ENCODE measurements around the gene CTIF.

Gene CTIF

DNA sequence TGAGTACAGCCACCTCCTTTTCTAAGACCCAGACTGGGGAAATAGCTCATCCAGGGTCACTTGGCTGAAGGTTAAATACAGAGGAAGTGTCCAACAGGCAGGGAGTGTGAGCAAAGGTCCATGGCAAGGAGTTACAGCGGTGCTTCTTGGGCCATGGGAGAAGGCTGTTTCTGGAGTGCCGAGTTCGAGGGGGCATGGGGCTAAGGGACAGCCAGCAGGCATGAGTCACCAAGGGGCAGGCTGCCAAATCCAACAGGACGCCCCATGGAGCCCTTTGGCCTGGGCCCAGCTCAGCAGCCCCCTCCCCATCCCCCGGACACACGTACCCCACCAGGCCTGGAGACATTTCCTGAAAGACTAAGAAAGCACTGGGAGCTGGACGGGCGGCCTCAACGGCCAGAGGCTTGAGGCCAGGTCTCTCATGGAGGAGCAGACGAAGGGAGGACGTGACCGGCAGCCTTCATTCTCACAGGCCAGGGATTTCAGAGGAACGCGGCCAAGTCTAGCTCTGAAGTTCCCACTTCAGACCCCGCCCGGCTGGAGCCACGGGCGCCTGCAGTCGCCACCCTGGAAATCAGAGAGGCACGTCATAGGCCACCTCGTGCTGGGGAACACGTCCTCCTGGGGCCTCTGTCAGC, 251.5 kb downstream of the CTIF start:
- no peak for FAIRE-seq
- DNase-seq (ENCODE audit: insufficient read length, low spot score), result no peak
- no peak for TF ChIP-seq POLR2AphosphoS5 (IDR thresholded peaks at IDR 0.05; ENCODE audit: low read depth, low read length)
- no peak for TF ChIP-seq POLR2A (IDR thresholded peaks at IDR 0.05; ENCODE audit: low read depth, low read length)
- TF ChIP-seq PAX5 (IDR thresholded peaks at IDR 0.05; ENCODE audit: insufficient read depth, low read length, severe bottlenecking), result no peak
- no peak for TF ChIP-seq TAF1 (IDR thresholded peaks at IDR 0.05; ENCODE audit: low read depth, low read length)
- no peak for TF ChIP-seq SPI1 (IDR thresholded peaks at IDR 0.05; ENCODE audit: low read depth, low read length)
- TF ChIP-seq POU2F2 (IDR thresholded peaks at IDR 0.05; ENCODE audit: low read depth, low read length), result no peak

GRCh38 chr18:48790869-48791635, 252.2 kb downstream of the CTIF start:
- FAIRE-seq (peak; percentile 20), DNase-seq (ENCODE audit: insufficient read length, low spot score) (no peak)
- TF ChIP-seq SPI1 (IDR thresholded peaks at IDR 0.05; ENCODE audit: low read depth, low read length) (peak; percentile 38), TAF1 (IDR thresholded peaks at IDR 0.05; ENCODE audit: low read depth, low read length) (no peak)

DNA sequence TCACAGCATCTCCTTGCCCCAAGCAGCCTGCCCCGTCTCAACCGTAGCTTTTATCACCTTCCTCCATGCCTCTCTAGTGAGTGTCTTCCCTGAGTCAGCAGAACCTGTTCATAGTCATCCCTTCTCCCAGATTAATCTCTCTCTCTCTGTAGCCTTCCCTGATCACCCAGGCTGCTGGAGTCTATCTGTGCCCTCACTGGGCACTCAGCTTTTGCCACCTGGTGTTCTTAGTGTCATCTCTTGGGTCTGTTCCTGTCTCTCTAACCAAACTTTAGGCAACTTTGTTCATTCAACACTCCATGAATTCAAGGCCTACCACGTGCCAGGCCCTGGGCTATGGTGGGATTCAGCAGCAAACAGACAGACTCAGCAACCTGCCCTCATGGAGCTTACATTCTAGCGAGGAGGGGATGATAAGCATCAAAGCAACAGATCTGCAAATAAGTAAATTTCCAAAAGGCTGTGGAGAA, 252.8 kb downstream of the CTIF start:
- FAIRE-seq, result no peak
- TF ChIP-seq POLR2AphosphoS5 (IDR thresholded peaks at IDR 0.05; ENCODE audit: low read depth, low read length), result no peak
- no peak for TF ChIP-seq POLR2A (IDR thresholded peaks at IDR 0.05; ENCODE audit: low read depth, low read length)
- no peak for TF ChIP-seq SPI1 (IDR thresholded peaks at IDR 0.05; ENCODE audit: low read depth, low read length)
- TF ChIP-seq TAF1 (IDR thresholded peaks at IDR 0.05; ENCODE audit: low read depth, low read length), result no peak
- no peak for TF ChIP-seq POU2F2 (IDR thresholded peaks at IDR 0.05; ENCODE audit: low read depth, low read length)
- no peak for TF ChIP-seq PAX5 (IDR thresholded peaks at IDR 0.05; ENCODE audit: insufficient read depth, low read length, severe bottlenecking)
- DNase-seq (ENCODE audit: insufficient read length, low spot score), result no peak

- FAIRE-seq (no peak), DNase-seq (ENCODE audit: insufficient read length, low spot score) (no peak)
- TF ChIP-seq TAF1 (IDR thresholded peaks at IDR 0.05; ENCODE audit: low read depth, low read length), result no peak
Observed at GRCh38 chr18:48792141-48792540, 253.3 kb downstream of the CTIF start.

- FAIRE-seq, result no peak
- TF ChIP-seq TAF1 (IDR thresholded peaks at IDR 0.05; ENCODE audit: low read depth, low read length) (no peak), SPI1 (IDR thresholded peaks at IDR 0.05; ENCODE audit: low read depth, low read length) (no peak), PAX5 (IDR thresholded peaks at IDR 0.05; ENCODE audit: insufficient read depth, low read length, severe bottlenecking) (no peak), POU2F2 (IDR thresholded peaks at IDR 0.05; ENCODE audit: low read depth, low read length) (no peak), POLR2A (IDR thresholded peaks at IDR 0.05; ENCODE audit: low read depth, low read length) (no peak), POLR2AphosphoS5 (IDR thresholded peaks at IDR 0.05; ENCODE audit: low read depth, low read length) (no peak)
- no peak for DNase-seq (ENCODE audit: insufficient read length, low spot score)
Observed at GRCh38 chr18:48792611-48793380, 254.0 kb downstream of the CTIF start.

DNA sequence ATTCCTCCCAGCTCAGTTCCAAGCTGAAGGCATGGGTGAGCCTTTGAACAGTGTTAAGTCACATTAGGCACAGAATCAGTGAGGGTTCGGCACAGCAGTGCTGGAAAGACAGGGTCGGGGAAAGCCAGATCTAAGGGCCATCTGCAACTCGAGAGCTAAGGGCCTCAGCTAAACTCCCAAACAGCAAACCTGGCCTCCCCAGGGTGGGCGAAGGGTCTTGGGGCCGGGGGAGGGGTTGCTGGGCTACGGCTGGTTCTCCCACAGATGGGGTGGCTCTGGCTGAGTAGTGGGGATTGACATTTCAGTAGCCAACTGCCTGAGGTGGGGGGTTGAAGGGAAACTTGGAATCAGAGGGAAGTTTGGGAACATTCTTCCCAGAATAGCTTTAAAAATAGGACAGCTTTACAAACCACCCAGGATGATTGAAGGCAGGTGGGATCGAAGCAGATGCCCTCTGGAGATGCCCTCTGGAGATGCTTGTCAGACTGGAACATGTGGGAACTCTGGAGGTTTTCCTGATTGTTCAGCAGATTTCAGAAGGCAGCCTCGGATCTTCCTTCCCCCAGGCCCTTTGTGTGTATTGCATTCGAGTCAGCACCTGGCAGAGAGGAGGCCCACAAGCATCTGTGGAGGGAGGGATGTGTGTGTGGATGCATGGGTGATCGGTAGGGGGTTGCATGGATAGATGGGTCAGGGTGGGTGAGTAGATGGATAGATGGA, 255.6 kb downstream of the CTIF start:
- TF ChIP-seq POLR2A (IDR thresholded peaks at IDR 0.05; ENCODE audit: low read depth, low read length) (no peak), POLR2AphosphoS5 (IDR thresholded peaks at IDR 0.05; ENCODE audit: low read depth, low read length) (no peak), POU2F2 (IDR thresholded peaks at IDR 0.05; ENCODE audit: low read depth, low read length) (no peak), SPI1 (IDR thresholded peaks at IDR 0.05; ENCODE audit: low read depth, low read length) (no peak), TAF1 (IDR thresholded peaks at IDR 0.05; ENCODE audit: low read depth, low read length) (no peak), PAX5 (IDR thresholded peaks at IDR 0.05; ENCODE audit: insufficient read depth, low read length, severe bottlenecking) (no peak)
- FAIRE-seq, result no peak

GRCh38 chr18:48795696-48796095, 256.9 kb downstream of the CTIF start:
- no peak for FAIRE-seq
- TF ChIP-seq SPI1 (IDR thresholded peaks at IDR 0.05; ENCODE audit: low read depth, low read length), result no peak
- no peak for TF ChIP-seq PAX5 (IDR thresholded peaks at IDR 0.05; ENCODE audit: insufficient read depth, low read length, severe bottlenecking)
- TF ChIP-seq TAF1 (IDR thresholded peaks at IDR 0.05; ENCODE audit: low read depth, low read length), result no peak
- no peak for TF ChIP-seq POLR2AphosphoS5 (IDR thresholded peaks at IDR 0.05; ENCODE audit: low read depth, low read length)
- TF ChIP-seq POLR2A (IDR thresholded peaks at IDR 0.05; ENCODE audit: low read depth, low read length), result no peak
- no peak for TF ChIP-seq POU2F2 (IDR thresholded peaks at IDR 0.05; ENCODE audit: low read depth, low read length)
- no peak for DNase-seq (ENCODE audit: insufficient read length, low spot score)

More for the DNA sequence above, 255.6 kb downstream of the CTIF start:
- DNase-seq (ENCODE audit: insufficient read length, low spot score), result no peak

DNA sequence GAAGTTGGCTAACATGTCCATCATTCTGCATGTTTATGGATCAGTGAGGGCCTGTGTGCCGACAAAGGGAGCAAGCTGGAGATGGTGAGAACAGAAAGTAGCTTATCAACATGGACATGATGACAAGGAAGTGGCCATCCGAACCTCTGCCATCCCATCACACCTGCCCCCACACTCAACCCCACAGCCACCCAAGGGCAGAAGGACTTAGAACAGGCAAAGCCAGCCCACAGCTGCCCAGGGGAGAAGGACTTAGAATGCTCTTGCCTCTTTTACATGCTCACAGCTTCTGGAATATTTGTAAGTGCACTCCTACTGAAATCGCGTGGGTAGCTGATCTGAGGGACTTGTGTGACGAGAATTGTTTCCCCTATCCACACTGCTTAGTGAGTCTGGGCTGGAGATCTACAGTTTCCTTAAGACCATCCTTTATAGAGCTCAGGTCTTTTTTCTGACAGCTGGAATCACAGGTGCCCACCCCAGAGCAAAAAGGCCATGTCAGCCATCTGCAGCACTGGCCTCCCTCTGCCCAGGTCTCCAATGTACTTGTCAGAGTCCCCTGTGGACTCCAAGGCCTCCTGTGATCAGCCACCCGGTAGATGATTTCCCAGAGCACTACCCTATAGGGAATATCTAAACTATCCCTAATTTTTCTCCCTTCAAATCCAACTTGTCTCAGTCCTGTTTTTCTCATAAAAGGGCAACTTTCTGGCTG, 257.8 kb downstream of the CTIF start:
- FAIRE-seq (peak; percentile 31), DNase-seq (ENCODE audit: insufficient read length, low spot score) (no peak)
- no peak for TF ChIP-seq POLR2A (IDR thresholded peaks at IDR 0.05; ENCODE audit: low read depth, low read length)
- TF ChIP-seq SPI1 (IDR thresholded peaks at IDR 0.05; ENCODE audit: low read depth, low read length), result no peak
- no peak for TF ChIP-seq POLR2AphosphoS5 (IDR thresholded peaks at IDR 0.05; ENCODE audit: low read depth, low read length)
- TF ChIP-seq TAF1 (IDR thresholded peaks at IDR 0.05; ENCODE audit: low read depth, low read length), result no peak
- TF ChIP-seq PAX5 (IDR thresholded peaks at IDR 0.05; ENCODE audit: insufficient read depth, low read length, severe bottlenecking), result no peak
- TF ChIP-seq POU2F2 (IDR thresholded peaks at IDR 0.05; ENCODE audit: low read depth, low read length), result no peak

All from GM12891 (cell line).